Endometrial microvascular endothelial cells (primary cell): Measurements from ENCODE around the gene DCAF11. TPM values are rescaled to one million over a fixed set of nuclear protein-coding genes. Genes with fewer than 3 reads are reported as not detected.

ENCODE experiments used
- in situ Hi-C: cut with HindIII; loops from 2 replicates; pipeline ENCODE4 v1.10.0; 2017; ENCODE audit warnings: low sequenced_read_pairs, low pct_unique_long_range_greater_than_20kb; ENCODE audit errors: inconsistent ontology term
- total RNA-seq: library from RNA; depleted of rRNA; stranded (reverse); fragments of >200 nt; gene quantifications from one replicate; pipeline ENCODE4 v1.2.3, GENCODE V29; 2015; ENCODE audit errors: inconsistent ontology term

The DCAF11 gene
- total RNA-seq, 1 donor from 2014 or later, result 52.4 TPM

- in situ Hi-C loops, result no loop called here
These were observed 33.3 kb downstream of the DCAF11 start for GRCh38 chr14:24147761-24148428.

DNA sequence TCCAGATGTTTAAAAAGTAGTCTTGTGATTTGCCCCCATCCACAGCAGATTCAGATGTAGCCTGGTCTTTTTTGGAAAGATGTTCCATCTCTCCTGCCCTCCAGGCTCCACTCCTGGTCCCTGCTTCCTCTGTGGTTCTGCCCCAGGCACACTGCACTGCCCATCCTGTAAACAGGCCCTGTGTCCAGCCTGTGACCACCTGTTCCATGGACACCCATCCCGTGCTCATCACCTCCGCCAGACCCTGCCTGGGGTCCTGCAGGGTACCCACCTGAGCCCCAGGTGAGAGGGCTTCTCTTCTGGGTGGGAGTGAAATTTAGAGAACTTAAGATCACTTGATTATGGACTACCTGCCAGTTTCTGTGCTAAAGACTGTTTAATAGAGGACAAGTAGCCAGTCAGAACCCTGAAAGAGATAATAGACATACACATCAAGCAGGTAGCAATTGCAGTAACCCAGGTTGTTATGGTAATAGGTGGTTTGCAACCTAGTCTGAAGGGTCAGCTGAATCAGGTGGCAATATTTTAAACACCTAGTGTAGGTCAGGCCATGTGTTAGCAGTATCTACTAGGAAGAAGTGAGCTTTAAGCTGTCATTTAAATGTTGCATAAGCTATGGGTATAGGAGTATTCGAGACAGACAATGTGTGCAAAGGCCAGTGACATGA lies 34.9 kb downstream of the DCAF11 start:
- in situ Hi-C loops, result no loop called here

DNA sequence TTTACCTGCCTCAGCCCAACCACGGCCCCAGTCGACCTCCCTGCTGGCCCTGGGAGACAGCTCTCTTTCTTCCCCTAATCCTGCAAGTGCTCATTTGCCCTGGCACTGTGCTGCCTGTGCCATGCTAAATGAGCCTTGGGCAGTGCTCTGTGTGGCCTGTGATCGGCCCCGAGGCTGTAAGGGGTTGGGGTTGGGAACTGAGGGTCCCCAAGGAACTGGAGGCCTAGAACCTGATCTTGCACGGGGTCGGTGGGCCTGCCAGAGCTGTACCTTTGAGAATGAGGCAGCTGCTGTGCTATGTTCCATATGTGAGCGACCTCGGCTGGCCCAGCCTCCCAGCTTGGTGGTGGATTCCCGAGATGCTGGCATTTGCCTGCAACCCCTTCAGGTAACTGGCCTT lies 35.5 kb downstream of the DCAF11 start:
- in situ Hi-C loops, result no loop called here

- in situ Hi-C loops, result no loop called here
These were observed 36.0 kb downstream of the DCAF11 start for GRCh38 chr14:24150567-24150966.

DNA sequence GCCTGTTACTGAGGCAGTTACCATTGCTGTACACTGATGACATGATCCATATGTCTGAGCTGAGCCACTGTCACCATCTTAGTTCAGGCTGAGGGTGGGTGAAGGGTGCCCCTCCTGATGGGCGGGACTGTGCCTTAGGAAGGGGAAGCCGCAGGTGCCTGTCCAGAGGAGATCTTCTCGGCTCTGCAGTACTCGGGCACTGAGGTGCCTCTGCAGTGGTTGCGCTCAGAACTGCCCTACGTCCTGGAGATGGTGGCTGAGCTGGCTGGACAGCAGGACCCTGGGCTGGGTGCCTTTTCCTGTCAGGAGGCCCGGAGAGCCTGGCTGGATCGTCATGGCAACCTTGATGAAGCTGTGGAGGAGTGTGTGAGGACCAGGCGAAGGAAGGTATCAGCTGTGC lies 36.4 kb downstream of the DCAF11 start:
- in situ Hi-C loops, result no loop called here

GRCh38 chr14:24151404-24152080 lies 37.0 kb downstream of the DCAF11 start:
- in situ Hi-C loops, result no loop called here

DNA sequence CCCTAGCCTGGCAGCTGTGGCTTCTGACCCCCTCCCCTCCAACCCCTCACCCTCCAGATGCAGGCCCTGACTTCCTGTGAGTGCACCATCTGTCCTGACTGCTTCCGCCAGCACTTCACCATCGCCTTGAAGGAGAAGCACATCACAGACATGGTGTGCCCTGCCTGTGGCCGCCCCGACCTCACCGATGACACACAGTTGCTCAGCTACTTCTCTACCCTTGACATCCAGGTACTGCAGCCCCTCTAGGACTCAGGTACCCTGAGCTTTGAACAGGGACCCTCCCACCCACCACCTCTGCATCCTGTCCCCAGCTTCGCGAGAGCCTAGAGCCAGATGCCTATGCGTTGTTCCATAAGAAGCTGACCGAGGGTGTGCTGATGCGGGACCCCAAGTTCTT lies 40.5 kb downstream of the DCAF11 start:
- in situ Hi-C loops, result no loop called here

DNA sequence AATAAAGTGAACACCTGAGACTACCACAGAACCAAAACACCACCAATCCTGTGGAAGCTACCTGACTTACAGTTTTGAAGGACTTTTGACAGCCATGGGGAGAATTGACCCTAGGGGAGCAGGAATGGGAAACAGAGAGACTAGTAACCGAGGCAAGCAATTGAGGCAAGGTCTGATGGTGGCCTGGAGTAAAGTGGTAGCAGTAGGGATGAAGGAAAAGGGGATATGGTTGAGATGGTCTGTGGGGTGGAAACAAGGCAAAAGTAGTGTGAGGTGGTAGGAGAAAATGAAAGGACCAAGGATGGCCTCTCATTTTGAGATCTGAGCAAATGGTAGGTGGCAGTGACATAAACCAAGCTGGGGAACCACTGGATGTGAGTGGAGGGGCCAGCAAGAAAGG lies 42.3 kb downstream of the DCAF11 start:
- in situ Hi-C loops, result no loop called here

GRCh38 chr14:24157331-24157730 lies 42.8 kb downstream of the DCAF11 start:
- in situ Hi-C loops, result no loop called here

- in situ Hi-C loops, result no loop called here
These were observed 45.4 kb downstream of the DCAF11 start for GRCh38 chr14:24159777-24160498.

- in situ Hi-C loops, result no loop called here
These were observed 45.9 kb downstream of the DCAF11 start for GRCh38 chr14:24160499-24160849.

DNA sequence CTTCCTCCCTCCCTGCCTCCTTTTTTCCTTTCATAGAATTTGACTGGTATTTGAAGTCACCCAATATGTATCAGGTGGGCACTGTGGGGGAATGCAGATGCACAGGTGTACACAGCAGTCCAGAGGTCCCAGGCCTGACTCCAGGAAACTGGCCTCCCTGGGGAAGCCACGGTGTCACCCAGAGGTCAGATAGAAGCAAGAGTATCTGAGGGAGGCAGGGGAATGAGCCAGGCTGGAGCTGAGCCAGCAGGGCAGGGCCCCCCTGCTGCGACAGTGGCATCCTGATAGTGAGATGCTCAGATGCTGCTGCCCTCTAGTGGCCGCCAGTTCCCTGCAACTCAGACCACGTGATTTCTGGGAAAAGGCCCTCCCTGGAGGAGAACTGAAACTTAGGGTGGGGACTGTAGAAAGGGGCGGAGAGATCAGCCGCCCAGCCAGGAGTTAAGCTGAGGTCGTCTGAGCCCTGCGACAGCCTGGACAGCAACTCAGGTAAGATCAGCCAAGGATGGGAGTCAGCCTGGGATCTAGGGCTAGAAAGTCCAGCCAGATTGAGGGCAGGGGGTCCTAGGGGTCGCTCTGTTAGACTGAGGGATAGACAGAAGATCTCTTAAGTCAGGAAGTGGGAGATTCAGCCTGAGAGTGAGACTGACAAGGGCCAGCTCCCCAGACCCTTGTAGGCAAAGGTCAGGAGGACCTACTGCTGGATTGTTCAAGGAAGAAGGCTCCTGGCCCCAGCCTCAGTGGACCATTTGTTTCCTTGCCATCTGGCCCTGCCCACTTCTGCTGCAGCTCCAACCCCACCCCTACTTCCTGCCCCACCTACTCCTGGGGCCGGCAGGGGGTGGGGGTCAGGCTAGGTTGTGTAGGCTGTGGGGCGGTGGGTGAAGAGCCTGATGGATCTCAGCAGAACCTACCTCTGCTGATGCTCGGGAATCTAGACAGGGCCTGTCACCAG lies 46.5 kb downstream of the DCAF11 start, which contains the start of gene IRF9:
TSS of gene IRF9 (plus strand) at position 416 of the 955 bp plus-strand sequence. CDS start 880 bp downstream, outside the sequence.
- in situ Hi-C loops, result no loop called here

- in situ Hi-C loops, result no loop called here
These were observed 47.5 kb downstream of the DCAF11 start for GRCh38 chr14:24162093-24162492.

- in situ Hi-C loops, result no loop called here
These were observed 50.0 kb downstream of the DCAF11 start for GRCh38 chr14:24164518-24164991.

DNA sequence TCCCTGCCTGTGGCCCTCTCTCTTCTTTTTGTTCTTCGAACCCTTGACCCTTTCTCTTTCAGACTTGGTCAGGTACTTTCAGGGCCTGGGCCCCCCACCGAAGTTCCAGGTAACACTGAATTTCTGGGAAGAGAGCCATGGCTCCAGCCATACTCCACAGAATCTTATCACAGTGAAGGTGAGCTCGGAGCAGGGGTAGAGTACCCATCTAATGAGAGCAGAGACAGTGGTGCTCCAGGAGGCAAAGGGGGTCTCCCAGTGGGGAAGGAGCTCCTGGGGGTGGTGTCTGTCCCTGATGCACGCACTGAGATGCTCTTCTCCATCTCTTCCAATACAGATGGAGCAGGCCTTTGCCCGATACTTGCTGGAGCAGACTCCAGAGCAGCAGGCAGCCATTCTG lies 51.2 kb downstream of the DCAF11 start:
- in situ Hi-C loops, result no loop called here

DNA sequence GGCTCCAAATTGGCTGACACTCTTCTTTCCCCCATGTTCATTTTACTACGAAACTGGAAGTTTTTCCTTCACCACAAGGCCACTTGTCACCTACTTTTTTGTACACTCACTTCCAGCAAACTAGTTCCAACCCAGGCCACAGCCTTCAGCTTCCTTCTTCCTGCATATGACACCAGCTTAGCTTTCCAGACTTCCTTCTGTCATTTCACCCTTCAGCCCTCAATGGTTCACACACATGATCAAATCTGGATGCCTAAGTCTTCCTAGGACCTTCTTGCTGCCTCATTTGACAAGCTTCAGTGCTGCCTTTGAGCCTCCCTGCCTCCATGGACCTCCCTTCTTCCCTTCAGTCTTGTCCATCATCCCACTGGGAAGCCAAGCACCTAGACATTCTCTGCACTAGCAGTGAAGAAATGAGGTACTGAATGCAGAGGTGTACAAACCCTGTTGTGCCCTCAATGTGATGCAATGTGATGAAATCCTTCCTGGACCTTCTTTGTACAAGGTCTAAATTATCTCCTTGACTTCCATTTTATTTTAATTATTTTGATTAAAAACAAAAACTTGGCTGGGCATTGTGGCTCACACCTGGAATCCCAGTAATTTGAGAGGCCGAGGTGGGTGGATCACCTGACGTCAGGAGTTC lies 53.0 kb downstream of the DCAF11 start:
- in situ Hi-C loops, result no loop called here

DNA sequence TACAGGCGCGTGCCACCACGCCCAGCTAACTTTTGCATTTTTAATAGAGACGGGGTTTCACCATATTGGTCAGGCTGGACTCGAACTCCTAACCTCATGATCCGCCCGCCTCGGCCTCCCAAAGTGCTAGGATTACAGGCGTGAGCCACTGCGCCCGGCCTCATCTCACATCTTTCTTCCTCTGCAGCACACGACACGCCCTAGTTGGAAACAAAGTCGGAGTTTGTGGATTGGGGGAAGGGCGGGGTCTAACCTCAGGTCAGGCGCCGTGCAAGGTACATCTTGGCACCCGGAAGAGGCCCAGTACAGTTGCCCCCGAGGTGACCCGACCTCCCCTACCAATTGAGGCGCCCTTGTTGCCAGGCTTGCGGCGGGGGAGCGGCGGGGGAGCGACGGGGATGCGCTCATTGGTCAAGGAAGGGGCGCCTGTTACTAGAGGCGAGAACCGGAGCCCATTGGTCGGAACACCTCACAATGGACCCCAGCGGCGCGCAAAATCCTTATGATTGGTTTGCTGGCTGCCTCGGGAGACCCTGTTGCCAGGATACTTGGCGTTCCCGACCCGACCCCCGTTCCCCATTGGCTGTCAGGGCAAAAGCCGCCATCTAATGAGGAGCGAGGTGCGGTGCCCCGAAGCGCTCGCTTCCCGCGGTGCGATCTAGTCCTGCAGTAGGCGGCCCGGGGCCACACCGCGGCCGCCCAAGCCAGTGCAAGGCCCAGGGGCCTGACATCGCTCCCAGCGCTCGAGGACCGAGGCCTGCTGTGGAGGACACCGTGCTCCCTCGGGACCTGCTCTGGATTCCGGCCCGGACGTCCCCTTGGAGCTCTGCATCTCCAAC lies 57.1 kb downstream of the DCAF11 start, which contains the start of gene REC8:
TSS of gene REC8 (plus strand) at position 659 of the 839 bp plus-strand sequence. CDS start 473 bp downstream, outside the sequence.
- in situ Hi-C loops, result no loop called here
